GM18508 (cell line): Measurements from ENCODE around the gene CDH16.
"Not testable (repeated sequence)": the region's sequence is repeated elsewhere in the genome, so short reads cannot be mapped to it uniquely, and the experiment has no call there.

Experiments used
- ATAC-seq: cut with Tn5 transposase; IDR thresholded peaks from one replicate; pipeline ENCODE4 v1.9.1; 2021; ENCODE audit warnings: moderate number of reproducible peaks; ENCODE audit not compliant: insufficient read depth, unreplicated experiment

The CDH16 gene

GRCh38 chr16:66918803-66919568 is at the start of gene CDH16:
CDH16 (minus strand) TSS chr16:66918885; CDS start chr16:66918065, 820 bp downstream.
- no peak for ATAC-seq

- ATAC-seq: no peak
Observed at GRCh38 chr16:66964049-66964448, 45.4 kb upstream of the CDH16 start.

- no peak for ATAC-seq
Observed at GRCh38 chr16:66961914-66962313, 43.2 kb upstream of the CDH16 start.

GRCh38 chr16:66961065-66961744 is 42.5 kb upstream of the CDH16 start, which contains the start of gene CES3:
CES3 (plus strand) TSS chr16:66961266; CDS start chr16:66961308, 42 bp downstream.
- ATAC-seq: no peak

- no peak for ATAC-seq
Observed at GRCh38 chr16:66960270-66960669, 41.6 kb upstream of the CDH16 start.

- no peak for ATAC-seq
Observed at GRCh38 chr16:66959704-66960161, 41.0 kb upstream of the CDH16 start.

GRCh38 chr16:66958857-66959703 is 40.4 kb upstream of the CDH16 start:
- ATAC-seq: no peak

- ATAC-seq: not testable (repeated sequence)
Observed at GRCh38 chr16:66956154-66956457, 37.4 kb upstream of the CDH16 start.

GRCh38 chr16:66955363-66956153 is 36.9 kb upstream of the CDH16 start:
- not testable (repeated sequence) for ATAC-seq

GRCh38 chr16:66954097-66954659 is 35.5 kb upstream of the CDH16 start:
- ATAC-seq: no peak

GRCh38 chr16:66953462-66954096 is 34.9 kb upstream of the CDH16 start:
- no peak for ATAC-seq

GRCh38 chr16:66952430-66953110 is 33.9 kb upstream of the CDH16 start:
- no peak for ATAC-seq

- no peak for ATAC-seq
Observed at GRCh38 chr16:66950971-66951790, 32.5 kb upstream of the CDH16 start.

- ATAC-seq: no peak
Observed at GRCh38 chr16:66950437-66950836, 31.8 kb upstream of the CDH16 start.

- ATAC-seq: no peak
Observed at GRCh38 chr16:66949472-66949871, 30.8 kb upstream of the CDH16 start.

- no peak for ATAC-seq
Observed at GRCh38 chr16:66948837-66949225, 30.1 kb upstream of the CDH16 start.

GRCh38 chr16:66948134-66948836 is 29.6 kb upstream of the CDH16 start:
- no peak for ATAC-seq
